SK-N-MC (cell line): ENCODE data around the gene CCL11.

Source experiments
- EZH2 ChIP-seq: fragments of 200-600 bp; sonication (generic); IDR thresholded peaks from one replicate; pipeline ENCODE4 v1.6.1; 2017; ENCODE audit warnings: antibody characterized with exemption
- POLR2AphosphoS5 ChIP-seq: IDR thresholded peaks from 2 replicates; pipeline ENCODE4 v1.6.1; 2012; ENCODE audit warnings: mild to moderate bottlenecking, low read depth, low read length, borderline replicate concordance

DNA sequence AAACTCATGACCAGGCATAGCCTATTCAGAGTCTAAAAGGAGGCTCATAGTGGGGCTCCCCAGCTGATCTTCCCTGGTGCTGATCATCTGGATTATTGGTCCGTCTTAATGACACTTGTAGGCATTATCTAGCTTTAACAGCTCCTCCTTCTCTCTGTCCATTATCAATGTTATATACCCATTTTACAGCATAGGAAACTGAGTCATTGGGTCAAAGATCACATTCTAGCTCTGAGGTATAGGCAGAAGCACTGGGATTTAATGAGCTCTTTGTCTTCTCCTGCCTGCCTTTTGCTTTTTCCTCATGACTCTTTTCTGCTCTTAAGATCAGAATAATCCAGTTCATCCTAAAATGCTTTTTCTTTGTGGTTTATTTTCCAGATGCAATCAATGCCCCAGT lies 29.7 kb upstream of the CCL11 start:
- TF ChIP-seq EZH2 (no peak), POLR2AphosphoS5 (no peak)
